GM23338 (cell line): ENCODE data around the gene ALDH16A1. TPM values are rescaled to one million over a fixed set of nuclear protein-coding genes. Genes with fewer than 3 reads are reported as not detected.
A peak's percentile ranks its signal among the peaks of the same experiment; 100 is the strongest.

Source experiments
- ATAC-seq: fragments of 200-7000 bp; cut with Tn5 transposase; 3 replicates; pipeline ENCODE4 v1.9.1; 2020
- DNase-seq: peaks from one replicate; pipeline ENCODE4 v3.0.0-alpha.2; 2015; ENCODE audit warnings: low spot score
- H2AFZ ChIP-seq: fragments of 200-600 bp; sonication (generic); 2 replicates; pipeline ENCODE4 v1.8.0; 2016; ENCODE audit warnings: antibody characterized with exemption, mild to moderate bottlenecking, moderate library complexity
- H3F3A ChIP-seq: fragments of 200-600 bp; sonication (generic); replicated peaks from 2 replicates; pipeline ENCODE4 v1.8.0; 2017; ENCODE audit warnings: antibody characterized with exemption, mixed run types, low read depth
- H3K27ac ChIP-seq: fragments of 200-600 bp; sonication (generic); 2 replicates; pipeline ENCODE4 v1.6.1; 2016; ENCODE audit warnings: low read depth
- H3K27me3 ChIP-seq: fragments of 200-600 bp; sonication (generic); 2 replicates; pipeline ENCODE4 v1.8.0; 2016; ENCODE audit warnings: mild to moderate bottlenecking, mixed run types, moderate library complexity; ENCODE audit not compliant: insufficient read depth
- H3K36me3 ChIP-seq: fragments of 200-600 bp; sonication (generic); 2 replicates; pipeline ENCODE4 v1.8.0; 2016; ENCODE audit warnings: mild to moderate bottlenecking; ENCODE audit not compliant: insufficient read depth
- H3K4me1 ChIP-seq: fragments of 200-600 bp; sonication (generic); 2 replicates; pipeline ENCODE4 v1.8.0; 2016; ENCODE audit warnings: mild to moderate bottlenecking, moderate library complexity; ENCODE audit not compliant: insufficient read depth
- H3K4me2 ChIP-seq: fragments of 200-600 bp; sonication (generic); 2 replicates; pipeline ENCODE4 v1.7.1; 2017; ENCODE audit warnings: mixed run types
- H3K4me3 ChIP-seq: fragments of 200-600 bp; sonication (generic); 2 replicates; pipeline ENCODE4 v1.6.1; 2016; ENCODE audit warnings: mixed run types
- H3K79me2 ChIP-seq: fragments of 200-600 bp; sonication (generic); replicated peaks from 2 replicates; pipeline ENCODE4 v1.8.0; 2017; ENCODE audit warnings: mild to moderate bottlenecking; ENCODE audit not compliant: insufficient read depth
- H3K9me2 ChIP-seq: fragments of 200-600 bp; sonication (generic); 2 replicates; pipeline ENCODE4 v1.8.0; 2017; ENCODE audit not compliant: insufficient read depth
- H4K20me1 ChIP-seq: fragments of 200-600 bp; sonication (generic); replicated peaks from 2 replicates; pipeline ENCODE4 v1.8.0; 2017; ENCODE audit warnings: mild to moderate bottlenecking; ENCODE audit not compliant: insufficient read depth
- H3K27ac Mint-ChIP-seq: 2 replicates; pipeline ENCODE4 v1.8.0; 2020; ENCODE audit warnings: inconsistent platforms, mild to moderate bottlenecking, moderate library complexity, mixed read lengths
- H3K27me3 Mint-ChIP-seq: 3 replicates; pipeline ENCODE4 v1.8.0; 2022; ENCODE audit warnings: low read depth, mild to moderate bottlenecking, moderate library complexity, mixed read lengths, inconsistent platforms; ENCODE audit not compliant: insufficient read depth, poor library complexity
- H3K36me3 Mint-ChIP-seq: 3 replicates; pipeline ENCODE4 v1.8.0; 2021; ENCODE audit warnings: low read depth, mild to moderate bottlenecking, inconsistent platforms, moderate library complexity, mixed read lengths
- H3K4me1 Mint-ChIP-seq: 3 replicates; pipeline ENCODE4 v1.8.0; 2020; ENCODE audit warnings: mild to moderate bottlenecking, inconsistent platforms, mixed read lengths
- H3K4me3 Mint-ChIP-seq: 3 replicates; pipeline ENCODE4 v1.8.0; 2021; ENCODE audit warnings: moderate library complexity, mild to moderate bottlenecking, inconsistent platforms, mixed read lengths
- H3K9me3 Mint-ChIP-seq: 3 replicates; pipeline ENCODE4 v1.8.0; 2020; ENCODE audit warnings: moderate library complexity, mild to moderate bottlenecking, inconsistent platforms, mixed read lengths
- CREB1 ChIP-seq: fragments of 250-450 bp; sonication (Bioruptor Pico); IDR thresholded peaks from 2 replicates; pipeline ENCODE4 v1.5.0; 2020; ENCODE audit warnings: low read depth, mild to moderate bottlenecking, moderate library complexity
- CTCF ChIP-seq, 2 experiments: fragments of 200-600 bp in 1 of 2; sonication (generic) in 1 of 2; conservative IDR thresholded peaks; 2 replicates each; pipeline versions ENCODE4 v1.5.1 to v1.6.1; 2016 to 2017; ENCODE audit warnings: antibody characterized with exemption in 2 of 2, low read depth in 2 of 2, mild to moderate bottlenecking in 2 of 2, moderate library complexity in 1 of 2
- ETS1 ChIP-seq: IDR thresholded peaks from 2 replicates; pipeline ENCODE4 v1.6.1; 2016; ENCODE audit warnings: antibody characterized with exemption
- EZH2 ChIP-seq: fragments of 200-600 bp; sonication (generic); IDR thresholded peaks from one replicate; pipeline ENCODE4 v1.8.0; 2017; ENCODE audit warnings: antibody characterized with exemption, mild to moderate bottlenecking, low read depth; ENCODE audit not compliant: unreplicated experiment
- EZH2phosphoT487 ChIP-seq: fragments of 200-600 bp; sonication (generic); IDR thresholded peaks from one replicate; pipeline ENCODE4 v1.8.1; 2018; ENCODE audit warnings: antibody characterized with exemption; ENCODE audit not compliant: unreplicated experiment
- JUNB ChIP-seq: IDR thresholded peaks from one replicate; pipeline ENCODE4 v1.6.1; 2016; ENCODE audit warnings: antibody characterized with exemption; ENCODE audit not compliant: unreplicated experiment
- ZNF114 ChIP-seq: fragments of 250-450 bp; sonication (Bioruptor Pico); IDR thresholded peaks from 2 replicates; pipeline ENCODE4 v1.5.0; 2020; ENCODE audit warnings: mild to moderate bottlenecking, moderate library complexity
- ZNF331 ChIP-seq: fragments of 250-450 bp; sonication (Bioruptor Pico); IDR thresholded peaks from 2 replicates; pipeline ENCODE4 v1.5.0; 2020; ENCODE audit warnings: low read depth, mild to moderate bottlenecking, moderate library complexity
- polyA plus RNA-seq: library from polyadenylated mRNA; unstranded; fragments of >200 nt; fragmentation: Nextera tagmentation; extraction: Ambion mirVana; gene quantifications from 2 replicates; pipeline ENCODE4 v1.2.1, GENCODE V29; 2016
- total RNA-seq: library from RNA; depleted of rRNA; stranded (reverse); fragments of >200 nt; shearing (Covaris generic); gene quantifications from 2 replicates; pipeline ENCODE4 v1.2.3, GENCODE V29; 2014
- TF ChIP-seq, protein P1 (sequence below): fragments of 250-450 bp; sonication (Bioruptor Pico); IDR thresholded peaks from 2 replicates; pipeline ENCODE4 v1.5.0; 2020; ENCODE audit warnings: mild to moderate bottlenecking, moderate library complexity

Gene ALDH16A1
- total and polyA plus RNA-seq, 2 experiments from 2014 or later = 16.8 to 57.3 TPM

DNA sequence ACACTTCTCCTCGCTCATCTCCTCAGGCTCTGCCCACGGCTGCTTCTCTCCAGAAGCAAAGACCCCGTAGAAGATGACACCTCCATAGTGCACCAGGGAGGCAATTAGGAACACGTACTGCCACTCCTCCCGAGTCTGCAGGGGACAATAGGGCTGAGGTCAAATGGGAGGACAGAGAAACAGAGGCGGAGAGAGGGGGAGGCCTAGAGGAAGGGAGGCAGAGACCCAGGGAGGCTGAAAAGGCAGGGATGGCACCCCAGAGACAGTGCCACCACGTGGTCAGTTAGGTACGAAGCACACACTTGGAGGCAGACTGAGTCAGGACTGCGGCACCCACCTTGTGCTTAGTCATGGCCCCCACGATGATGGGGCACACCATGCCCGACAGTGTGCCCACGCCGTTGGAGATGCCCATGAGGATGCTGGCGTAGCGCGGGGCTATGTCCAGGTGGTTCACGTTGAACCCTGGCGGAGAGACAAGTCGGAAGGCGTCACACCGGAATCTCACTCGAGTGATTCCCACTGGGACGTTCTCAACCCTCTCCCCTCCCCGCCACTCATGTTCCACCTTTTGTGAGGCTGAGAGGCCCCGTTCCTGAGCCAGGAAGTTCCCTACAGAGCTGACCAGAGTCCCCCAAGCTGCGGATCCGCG lies 22.2 kb upstream of the ALDH16A1 start:
- H3K4me1 ChIP-seq = peaks cover 37% of the 10 kb centered on the region
- peak overlapping the region; percentile 38; the same call in 2 of the 3 replicates for H3K4me3 Mint-ChIP-seq
- peaks cover 72% of the 10 kb centered on the region for H3K27me3 ChIP-seq
- H3K36me3 Mint-ChIP-seq = peaks cover 5% of the 10 kb centered on the region
- peaks cover 13% of the 10 kb centered on the region; the same call in 2 of the 3 replicates for H3K9me3 Mint-ChIP-seq
- no peaks in the 10 kb centered on the region for H3K79me2 ChIP-seq
- no peak overlapping the region for H3K4me2 ChIP-seq
- H3K27ac Mint-ChIP-seq = no peak overlapping the region
- H3K27me3 Mint-ChIP-seq = peaks cover 64% of the 10 kb centered on the region
- TF ChIP-seq ZNF331 (CRISPR knock-in tag) = no peak
- peak; percentile 55 to 82 for TF ChIP-seq CTCF (conservative IDR thresholded peaks at IDR 0.05; ENCODE audit: low read depth in 2 of 2)
- H3K36me3 ChIP-seq = no peaks in the 10 kb centered on the region
- no peak overlapping the region for H3K4me3 ChIP-seq
- no peak overlapping the region for H3K27ac ChIP-seq
- peaks cover 52% of the 10 kb centered on the region for H3K4me1 Mint-ChIP-seq
- no peaks in the 10 kb centered on the region for H3K9me2 ChIP-seq
- H3F3A ChIP-seq = peaks cover 40% of the 10 kb centered on the region
- no peak for ATAC-seq
- H4K20me1 ChIP-seq = no peaks in the 10 kb centered on the region
- no peak overlapping the region for H2AFZ ChIP-seq
- DNase-seq = no peak

- peaks cover 53% of the 10 kb centered on the region for H3K4me1 Mint-ChIP-seq
- DNase-seq (no peak), ATAC-seq (no peak)
- peaks cover 41% of the 10 kb centered on the region for H3F3A ChIP-seq
- H3K4me2 ChIP-seq = no peak overlapping the region
- peaks cover 5% of the 10 kb centered on the region for H3K36me3 Mint-ChIP-seq
- no peak overlapping the region for H3K4me3 Mint-ChIP-seq
- H3K79me2 ChIP-seq = no peaks in the 10 kb centered on the region
- no peaks in the 10 kb centered on the region for H4K20me1 ChIP-seq
- no peak overlapping the region for H3K4me3 ChIP-seq
- peaks cover 64% of the 10 kb centered on the region for H3K27me3 Mint-ChIP-seq
- H3K27me3 ChIP-seq = peaks cover 69% of the 10 kb centered on the region
- no peaks in the 10 kb centered on the region for H3K36me3 ChIP-seq
- H3K27ac ChIP-seq = no peak overlapping the region
- no peak overlapping the region for H3K27ac Mint-ChIP-seq
- peaks cover 37% of the 10 kb centered on the region for H3K4me1 ChIP-seq
- H3K9me2 ChIP-seq = no peaks in the 10 kb centered on the region
- peaks cover 13% of the 10 kb centered on the region; the same call in 2 of the 3 replicates for H3K9me3 Mint-ChIP-seq
- H2AFZ ChIP-seq = no peak overlapping the region
- no peak for TF ChIP-seq EZH2
- TF ChIP-seq, protein P1, sequence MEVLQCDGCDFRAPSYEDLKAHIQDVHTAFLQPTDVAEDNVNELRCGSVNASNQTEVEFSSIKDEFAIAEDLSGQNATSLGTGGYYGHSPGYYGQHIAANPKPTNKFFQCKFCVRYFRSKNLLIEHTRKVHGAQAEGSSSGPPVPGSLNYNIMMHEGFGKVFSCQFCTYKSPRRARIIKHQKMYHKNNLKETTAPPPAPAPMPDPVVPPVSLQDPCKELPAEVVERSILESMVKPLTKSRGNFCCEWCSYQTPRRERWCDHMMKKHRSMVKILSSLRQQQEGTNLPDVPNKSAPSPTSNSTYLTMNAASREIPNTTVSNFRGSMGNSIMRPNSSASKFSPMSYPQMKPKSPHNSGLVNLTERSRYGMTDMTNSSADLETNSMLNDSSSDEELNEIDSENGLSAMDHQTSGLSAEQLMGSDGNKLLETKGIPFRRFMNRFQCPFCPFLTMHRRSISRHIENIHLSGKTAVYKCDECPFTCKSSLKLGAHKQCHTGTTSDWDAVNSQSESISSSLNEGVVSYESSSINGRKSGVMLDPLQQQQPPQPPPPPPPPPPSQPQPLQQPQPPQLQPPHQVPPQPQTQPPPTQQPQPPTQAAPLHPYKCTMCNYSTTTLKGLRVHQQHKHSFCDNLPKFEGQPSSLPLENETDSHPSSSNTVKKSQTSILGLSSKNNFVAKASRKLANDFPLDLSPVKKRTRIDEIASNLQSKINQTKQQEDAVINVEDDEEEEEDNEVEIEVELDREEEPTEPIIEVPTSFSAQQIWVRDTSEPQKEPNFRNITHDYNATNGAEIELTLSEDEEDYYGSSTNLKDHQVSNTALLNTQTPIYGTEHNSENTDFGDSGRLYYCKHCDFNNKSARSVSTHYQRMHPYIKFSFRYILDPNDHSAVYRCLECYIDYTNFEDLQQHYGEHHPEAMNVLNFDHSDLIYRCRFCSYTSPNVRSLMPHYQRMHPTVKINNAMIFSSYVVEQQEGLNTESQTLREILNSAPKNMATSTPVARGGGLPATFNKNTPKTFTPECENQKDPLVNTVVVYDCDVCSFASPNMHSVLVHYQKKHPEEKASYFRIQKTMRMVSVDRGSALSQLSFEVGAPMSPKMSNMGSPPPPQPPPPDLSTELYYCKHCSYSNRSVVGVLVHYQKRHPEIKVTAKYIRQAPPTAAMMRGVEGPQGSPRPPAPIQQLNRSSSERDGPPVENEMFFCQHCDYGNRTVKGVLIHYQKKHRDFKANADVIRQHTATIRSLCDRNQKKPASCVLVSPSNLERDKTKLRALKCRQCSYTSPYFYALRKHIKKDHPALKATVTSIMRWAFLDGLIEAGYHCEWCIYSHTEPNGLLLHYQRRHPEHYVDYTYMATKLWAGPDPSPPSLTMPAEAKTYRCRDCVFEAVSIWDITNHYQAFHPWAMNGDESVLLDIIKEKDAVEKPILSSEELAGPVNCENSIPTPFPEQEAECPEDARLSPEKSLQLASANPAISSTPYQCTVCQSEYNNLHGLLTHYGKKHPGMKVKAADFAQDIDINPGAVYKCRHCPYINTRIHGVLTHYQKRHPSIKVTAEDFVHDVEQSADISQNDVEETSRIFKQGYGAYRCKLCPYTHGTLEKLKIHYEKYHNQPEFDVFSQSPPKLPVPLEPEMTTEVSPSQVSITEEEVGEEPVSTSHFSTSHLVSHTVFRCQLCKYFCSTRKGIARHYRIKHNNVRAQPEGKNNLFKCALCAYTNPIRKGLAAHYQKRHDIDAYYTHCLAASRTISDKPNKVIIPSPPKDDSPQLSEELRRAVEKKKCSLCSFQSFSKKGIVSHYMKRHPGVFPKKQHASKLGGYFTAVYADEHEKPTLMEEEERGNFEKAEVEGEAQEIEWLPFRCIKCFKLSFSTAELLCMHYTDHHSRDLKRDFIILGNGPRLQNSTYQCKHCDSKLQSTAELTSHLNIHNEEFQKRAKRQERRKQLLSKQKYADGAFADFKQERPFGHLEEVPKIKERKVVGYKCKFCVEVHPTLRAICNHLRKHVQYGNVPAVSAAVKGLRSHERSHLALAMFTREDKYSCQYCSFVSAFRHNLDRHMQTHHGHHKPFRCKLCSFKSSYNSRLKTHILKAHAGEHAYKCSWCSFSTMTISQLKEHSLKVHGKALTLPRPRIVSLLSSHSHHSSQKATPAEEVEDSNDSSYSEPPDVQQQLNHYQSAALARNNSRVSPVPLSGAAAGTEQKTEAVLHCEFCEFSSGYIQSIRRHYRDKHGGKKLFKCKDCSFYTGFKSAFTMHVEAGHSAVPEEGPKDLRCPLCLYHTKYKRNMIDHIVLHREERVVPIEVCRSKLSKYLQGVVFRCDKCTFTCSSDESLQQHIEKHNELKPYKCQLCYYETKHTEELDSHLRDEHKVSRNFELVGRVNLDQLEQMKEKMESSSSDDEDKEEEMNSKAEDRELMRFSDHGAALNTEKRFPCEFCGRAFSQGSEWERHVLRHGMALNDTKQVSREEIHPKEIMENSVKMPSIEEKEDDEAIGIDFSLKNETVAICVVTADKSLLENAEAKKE (CRISPR knock-in tag) = no peak
- TF ChIP-seq EZH2phosphoT487 = no peak
- no peak for TF ChIP-seq ZNF114
- TF ChIP-seq CREB1 (CRISPR knock-in tag) = no peak
- no peak for TF ChIP-seq CTCF (conservative IDR thresholded peaks at IDR 0.05; ENCODE audit: low read depth in 2 of 2)
- TF ChIP-seq JUNB = no peak
- TF ChIP-seq ETS1 = no peak
- no peak for TF ChIP-seq ZNF331 (CRISPR knock-in tag)
Measured at GRCh38 chr19:49431330-49431749, 21.7 kb upstream of the ALDH16A1 start.
